Breast epithelium (tissue), 4 donors: ENCODE results near the gene TRIP12. TPM values are rescaled to one million over a fixed set of nuclear protein-coding genes. Genes with fewer than 3 reads are reported as not detected.

Source experiments
- DNase-seq, 2 donors: peaks; one replicate each; pipeline ENCODE4 v3.0.0-alpha.2; 2019; ENCODE audit warnings: low spot score in 2 of 2
- H3K27ac ChIP-seq, 2 donors: fragments of 200-600 bp; sonication (generic) in 1 of 2; one replicate each; pipeline ENCODE4 v1.5.1; 2016 to 2019; ENCODE audit warnings: mild to moderate bottlenecking in 1 of 2
- H3K27me3 ChIP-seq, 2 donors: fragments of 200-600 bp; sonication (generic) in 1 of 2; one replicate each; pipeline versions ENCODE4 v1.5.1 to v1.6.0; 2017 to 2019; ENCODE audit warnings: control low read depth in 1 of 2, mild to moderate bottlenecking in 1 of 2
- H3K36me3 ChIP-seq: fragments of 200-600 bp; one replicate; pipeline ENCODE4 v1.5.1; 2019
- H3K4me1 ChIP-seq, 2 donors: fragments of 200-600 bp; sonication (generic); one replicate each; pipeline ENCODE4 v1.5.1; 2016 to 2019; ENCODE audit warnings: control low read depth in 1 of 2
- H3K4me3 ChIP-seq, 3 donors: fragments of 200-600 bp; sonication (generic); 1 replicate in 2 of 3; 2 replicates in 1 of 3; pipeline ENCODE4 v1.5.1; 2016 to 2019; ENCODE audit warnings: mild to moderate bottlenecking in 3 of 3, moderate library complexity in 2 of 3
- H3K9me3 ChIP-seq, 2 donors: fragments of 200-600 bp; sonication (generic) in 1 of 2; one replicate each; pipeline ENCODE4 v1.5.1; 2016 to 2019; ENCODE audit warnings: control low read depth in 1 of 2
- POLR2A ChIP-seq: fragments of 450-650 bp; IDR thresholded peaks from one replicate; pipeline ENCODE4 v1.6.1; 2016; ENCODE audit warnings: antibody characterized with exemption, mild to moderate bottlenecking, moderate library complexity
- POLR2AphosphoS5 ChIP-seq, 3 donors: sonication (generic); formaldehyde crosslinking; IDR thresholded peaks; one replicate each; pipeline ENCODE4 v1.6.1; 2017; ENCODE audit warnings: antibody characterized with exemption in 3 of 3
- intact Hi-C: fragments of 100-400 bp; cut with DNase I; formaldehyde crosslinking; loops from one replicate; pipeline ENCODE4 v1.15.1; 2023; ENCODE audit warnings: low total_unique reads
- total RNA-seq, 3 donors: library from RNA; depleted of rRNA; stranded (reverse); fragments of >200 nt; gene quantifications; one replicate each; pipeline ENCODE4 v1.1.0, GENCODE V29; 2016
- TF ChIP-seq, protein P1 (sequence below), 3 donors: fragments of 450-650 bp; IDR thresholded peaks; one replicate each; pipeline ENCODE4 v1.5.1; 2016 to 2017; ENCODE audit warnings: antibody characterized with exemption in 3 of 3, mild to moderate bottlenecking in 3 of 3, moderate library complexity in 3 of 3

TRIP12 gene
- total RNA-seq, 3 donors from 2014 or later: 233 to 251 (median 247) TPM

DNA sequence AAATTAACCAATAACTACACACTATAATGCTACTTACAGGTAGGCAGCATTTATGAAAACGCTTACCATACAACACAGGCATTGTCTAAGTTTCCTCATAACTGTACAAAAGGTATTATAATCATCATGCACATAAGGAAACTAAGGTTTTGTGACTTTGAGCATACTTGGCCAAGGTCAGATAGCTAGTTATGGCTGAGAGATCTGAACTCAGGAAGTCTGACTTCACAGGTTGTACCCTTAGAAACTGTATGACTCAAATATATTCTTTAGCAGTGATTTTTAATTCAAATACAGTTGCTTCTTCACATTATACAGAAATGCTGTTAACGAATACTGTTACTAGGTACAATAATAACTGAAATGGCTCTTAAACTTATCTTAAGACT is 89.3 kb downstream of the TRIP12 start:
- Histone ChIP-seq H3K27ac (peak overlapping the region; percentile 2 to 4), H3K36me3 (no peaks in the 10 kb centered on the region), H3K4me3 (no peak overlapping the region), H3K27me3 (no peaks in the 10 kb centered on the region), H3K9me3 (no peaks in the 10 kb centered on the region), H3K4me1 (no peaks in the 10 kb centered on the region)
- TF ChIP-seq POLR2A (no peak), POLR2AphosphoS5 (IDR thresholded peaks at IDR 0.05) (no peak)
- TF ChIP-seq, protein P1, sequence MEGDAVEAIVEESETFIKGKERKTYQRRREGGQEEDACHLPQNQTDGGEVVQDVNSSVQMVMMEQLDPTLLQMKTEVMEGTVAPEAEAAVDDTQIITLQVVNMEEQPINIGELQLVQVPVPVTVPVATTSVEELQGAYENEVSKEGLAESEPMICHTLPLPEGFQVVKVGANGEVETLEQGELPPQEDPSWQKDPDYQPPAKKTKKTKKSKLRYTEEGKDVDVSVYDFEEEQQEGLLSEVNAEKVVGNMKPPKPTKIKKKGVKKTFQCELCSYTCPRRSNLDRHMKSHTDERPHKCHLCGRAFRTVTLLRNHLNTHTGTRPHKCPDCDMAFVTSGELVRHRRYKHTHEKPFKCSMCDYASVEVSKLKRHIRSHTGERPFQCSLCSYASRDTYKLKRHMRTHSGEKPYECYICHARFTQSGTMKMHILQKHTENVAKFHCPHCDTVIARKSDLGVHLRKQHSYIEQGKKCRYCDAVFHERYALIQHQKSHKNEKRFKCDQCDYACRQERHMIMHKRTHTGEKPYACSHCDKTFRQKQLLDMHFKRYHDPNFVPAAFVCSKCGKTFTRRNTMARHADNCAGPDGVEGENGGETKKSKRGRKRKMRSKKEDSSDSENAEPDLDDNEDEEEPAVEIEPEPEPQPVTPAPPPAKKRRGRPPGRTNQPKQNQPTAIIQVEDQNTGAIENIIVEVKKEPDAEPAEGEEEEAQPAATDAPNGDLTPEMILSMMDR (IDR thresholded peaks at IDR 0.05): no peak
- DNase-seq: no peak
- intact Hi-C loops: no loop called here

DNA sequence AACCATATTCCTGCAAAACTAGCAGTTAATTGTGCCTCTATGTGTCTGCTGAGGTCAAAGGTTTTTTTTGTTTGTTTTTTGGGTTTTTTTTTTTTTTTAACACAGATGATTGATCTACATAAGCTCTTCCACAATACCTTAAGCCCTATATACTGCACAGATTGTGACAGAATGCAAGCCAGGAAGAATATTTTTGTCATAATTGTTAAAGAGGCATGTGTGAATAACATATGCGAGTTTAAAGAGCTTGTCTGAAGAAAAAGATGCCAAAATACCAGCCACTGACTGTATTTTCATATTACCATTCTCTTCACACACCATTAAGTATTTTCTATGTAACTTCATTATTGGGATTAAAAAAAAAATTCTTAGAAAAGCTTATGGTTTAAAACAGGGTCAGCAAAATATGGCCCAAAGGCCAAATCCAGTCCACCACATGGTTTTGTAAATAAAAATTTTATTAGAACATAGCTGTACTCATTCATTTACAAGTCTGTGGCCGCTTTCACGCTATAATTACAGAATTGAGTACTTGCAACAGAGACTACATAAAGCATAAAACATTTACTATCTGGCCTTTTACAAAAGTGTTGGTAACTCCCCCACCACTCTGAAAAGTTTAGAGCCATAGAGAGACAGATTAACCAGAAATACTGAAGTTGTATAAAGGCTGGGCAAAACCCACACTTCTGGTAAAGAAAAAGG is 89.9 kb downstream of the TRIP12 start:
- Histone ChIP-seq H3K4me3 (no peak overlapping the region), H3K27ac (peak overlapping the region in 1 of 2 donors; percentile 2), H3K36me3 (no peaks in the 10 kb centered on the region), H3K27me3 (no peaks in the 10 kb centered on the region), H3K9me3 (no peaks in the 10 kb centered on the region), H3K4me1 (no peaks in the 10 kb centered on the region)
- intact Hi-C loops: no loop called here
- no peak for DNase-seq
- TF ChIP-seq, protein P1 (IDR thresholded peaks at IDR 0.05): no peak
- no peak for TF ChIP-seq POLR2AphosphoS5 (IDR thresholded peaks at IDR 0.05)
- TF ChIP-seq POLR2A: no peak

DNA sequence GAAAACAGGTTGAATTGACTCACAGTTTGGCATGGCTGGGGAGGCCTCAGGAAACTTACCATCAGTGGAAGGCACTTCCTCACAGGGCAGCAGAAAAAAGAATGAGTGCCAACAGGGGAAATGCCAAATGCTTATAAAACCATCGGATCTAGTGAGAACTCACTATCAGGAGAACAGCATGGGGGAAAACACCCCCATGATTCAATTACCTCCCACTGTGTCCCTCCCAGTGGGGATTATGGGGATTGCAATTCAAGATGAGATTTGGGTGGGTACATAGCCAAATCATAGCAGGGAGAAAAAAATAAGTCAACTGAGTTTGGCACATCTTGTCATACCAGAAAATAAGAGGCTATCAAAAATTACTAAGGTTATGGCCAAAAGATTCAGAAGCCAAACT is 96.3 kb downstream of the TRIP12 start:
- no peak overlapping the region for H3K4me3 ChIP-seq
- no peak for DNase-seq
- intact Hi-C loops: no loop called here
- no peak for TF ChIP-seq POLR2AphosphoS5 (IDR thresholded peaks at IDR 0.05)
- TF ChIP-seq POLR2A: no peak
- TF ChIP-seq, protein P1 (IDR thresholded peaks at IDR 0.05): no peak
- H3K4me1 ChIP-seq: no peaks in the 10 kb centered on the region
- no peaks in the 10 kb centered on the region for H3K36me3 ChIP-seq
- no peaks in the 10 kb centered on the region for H3K9me3 ChIP-seq
- H3K27me3 ChIP-seq: no peaks in the 10 kb centered on the region
- H3K27ac ChIP-seq: no peak overlapping the region

DNA sequence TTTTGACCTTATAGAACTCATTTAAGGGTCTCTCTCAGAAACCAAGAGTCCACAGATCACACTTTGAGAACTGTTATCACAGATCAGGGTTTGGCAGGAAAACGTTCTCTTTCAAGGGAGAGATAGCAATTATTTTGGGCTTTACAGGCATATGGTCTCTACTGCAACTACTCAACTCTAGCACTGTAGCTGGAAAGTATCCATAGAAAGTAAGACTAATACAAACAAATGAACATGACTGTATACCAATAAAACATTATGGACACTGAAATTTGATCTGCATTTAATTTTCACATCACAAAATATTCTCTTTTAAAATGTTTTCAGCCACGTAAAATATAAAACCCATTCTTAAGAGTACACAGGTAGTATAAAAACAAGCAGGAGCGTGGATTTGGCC is 100.5 kb downstream of the TRIP12 start:
- H3K4me3 ChIP-seq: no peak overlapping the region
- intact Hi-C loops: no loop called here
- H3K27me3 ChIP-seq: no peaks in the 10 kb centered on the region
- DNase-seq: no peak
- TF ChIP-seq POLR2A (no peak), POLR2AphosphoS5 (IDR thresholded peaks at IDR 0.05) (no peak)
- TF ChIP-seq, protein P1 (IDR thresholded peaks at IDR 0.05): no peak
- no peak overlapping the region for H3K27ac ChIP-seq
- H3K4me1 ChIP-seq: no peaks in the 10 kb centered on the region
- no peaks in the 10 kb centered on the region for H3K9me3 ChIP-seq
- no peaks in the 10 kb centered on the region for H3K36me3 ChIP-seq

DNA sequence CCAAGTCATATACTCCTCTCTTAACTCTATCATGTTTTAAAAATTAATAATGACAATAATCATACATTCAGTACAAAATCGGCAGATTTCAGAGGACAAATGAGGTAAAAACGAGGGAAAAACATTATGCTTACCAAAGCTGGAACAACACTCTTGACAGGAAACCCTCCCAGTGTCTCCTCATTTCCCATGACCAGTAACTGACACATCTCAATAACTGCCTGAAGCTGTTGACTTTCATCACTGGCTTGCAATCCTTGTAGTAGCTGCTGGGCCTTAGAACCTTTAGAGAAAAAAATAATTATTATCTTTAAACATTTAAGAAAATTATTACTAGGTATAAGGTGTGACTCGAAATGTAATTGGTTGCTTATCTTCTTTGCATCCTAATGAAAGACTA is 103.6 kb downstream of the TRIP12 start:
- Histone ChIP-seq H3K27me3 (no peaks in the 10 kb centered on the region), H3K4me1 (no peaks in the 10 kb centered on the region), H3K9me3 (no peaks in the 10 kb centered on the region), H3K36me3 (peaks cover 9% of the 10 kb centered on the region), H3K4me3 (no peak overlapping the region), H3K27ac (no peak overlapping the region)
- intact Hi-C loops: no loop called here
- no peak for TF ChIP-seq POLR2AphosphoS5 (IDR thresholded peaks at IDR 0.05)
- TF ChIP-seq POLR2A: no peak
- TF ChIP-seq, protein P1 (IDR thresholded peaks at IDR 0.05): no peak
- DNase-seq: no peak
